H1 (cell line): ENCODE measurements around the gene RPS6KA6. TPM values are rescaled to one million over a fixed set of nuclear protein-coding genes. Genes with fewer than 3 reads are reported as not detected.

Source experiments
- CTCF ChIA-PET: fragments of 300-600 bp; sonication (Branson Sonifier 250); formaldehyde crosslinking; loops from one replicate; lab custom pipeline; 2021; ENCODE audit not compliant: partially characterized antibody; lab: Charles Lee
- POLR2A ChIA-PET: fragments of 300-600 bp; sonication (Branson Sonifier 250); formaldehyde crosslinking; loops from one replicate; lab custom pipeline; 2021; ENCODE audit warnings: inconsistent platforms; ENCODE audit not compliant: partially characterized antibody; lab: Charles Lee
- DNase-seq, 2 experiments: peaks; one replicate each; pipeline versions ENCODE4 v3.0.0 to v3.0.0-alpha.2; 2010 to 2022; ENCODE audit warnings: low spot score in 2 of 2, low read depth in 1 of 2, mixed read lengths in 1 of 2
- FAIRE-seq: peaks from 2 replicates; lab custom pipeline; 2011; peaks lifted over from hg19 to GRCh38; lab: Jason Lieb, UNC
- H2AFZ ChIP-seq: 2 replicates; pipeline ENCODE4 v1.8.1; 2012; ENCODE audit warnings: low read length, inconsistent platforms
- H2AK5ac ChIP-seq: 2 replicates; pipeline ENCODE4 v1.6.1; 2013; ENCODE audit warnings: low read depth, low read length
- H2BK120ac ChIP-seq: replicated peaks from 2 replicates; pipeline ENCODE3; 2013; ENCODE audit warnings: low read depth, low read length, inconsistent platforms
- H2BK12ac ChIP-seq: 2 replicates; pipeline ENCODE4 v1.6.1; 2013; ENCODE audit warnings: low read depth, low read length
- H2BK15ac ChIP-seq: 2 replicates; pipeline ENCODE4 v1.6.1; 2013; ENCODE audit warnings: low read length
- H2BK20ac ChIP-seq: 2 replicates; pipeline ENCODE4 v1.6.1; 2013; ENCODE audit warnings: low read length
- H2BK5ac ChIP-seq: 2 replicates; pipeline ENCODE4 v1.6.1; 2013; ENCODE audit warnings: low read depth, low read length
- H3K14ac ChIP-seq: 2 replicates; pipeline ENCODE4 v1.6.1; 2013; ENCODE audit warnings: inconsistent platforms; ENCODE audit not compliant: insufficient read length
- H3K18ac ChIP-seq: 2 replicates; pipeline ENCODE4 v1.6.1; 2013; ENCODE audit warnings: low read length; ENCODE audit errors: extremely low read depth
- H3K23ac ChIP-seq: 2 replicates; pipeline ENCODE4 v1.6.1; 2013; ENCODE audit warnings: inconsistent platforms; ENCODE audit not compliant: insufficient read length
- H3K23me2 ChIP-seq: 2 replicates; pipeline ENCODE4 v1.6.1; 2013; ENCODE audit warnings: low read depth, low read length
- H3K27ac ChIP-seq: 2 replicates; pipeline ENCODE4 v1.6.1; 2011; ENCODE audit warnings: low read depth, low read length, inconsistent platforms
- H3K27me3 ChIP-seq, 4 experiments: replicated peaks in 1 of 4; 1 replicate in 1 of 4; 2 replicates in 3 of 4; pipeline versions ENCODE4 v1.6.1 to v1.8.1; 2011 to 2013; ENCODE audit warnings: low read length in 3 of 4, mild to moderate bottlenecking in 3 of 4, inconsistent platforms in 2 of 4, mixed read lengths in 2 of 4, moderate library complexity in 1 of 4; ENCODE audit not compliant: control insufficient read depth in 3 of 4, insufficient read depth in 3 of 4; ENCODE audit errors: extremely low read depth in 1 of 4
- H3K36me3 ChIP-seq, 4 experiments: 2 replicates each; pipeline versions ENCODE4 v1.6.1 to v1.8.1; 2011 to 2013; ENCODE audit warnings: mild to moderate bottlenecking in 4 of 4, low read length in 3 of 4, moderate library complexity in 2 of 4, control low read depth in 1 of 4, inconsistent platforms in 1 of 4; ENCODE audit not compliant: insufficient read depth in 4 of 4, control insufficient read depth in 2 of 4
- H3K4ac ChIP-seq: replicated peaks from 2 replicates; pipeline ENCODE3; 2013; ENCODE audit warnings: low read length, low read depth, mixed read lengths, inconsistent platforms; ENCODE audit not compliant: insufficient read length
- H3K4me1 ChIP-seq, 4 experiments: replicated peaks in 1 of 4; 1 replicate in 1 of 4; 2 replicates in 3 of 4; pipeline versions ENCODE4 v1.6.1 to v1.8.1; 2011 to 2013; ENCODE audit warnings: low read length in 3 of 4, inconsistent platforms in 2 of 4, mixed read lengths in 1 of 4; ENCODE audit not compliant: insufficient read depth in 4 of 4, control insufficient read depth in 3 of 4
- H3K4me2 ChIP-seq, 2 experiments: 2 replicates each; pipeline versions ENCODE4 v1.6.1 to v1.8.1; 2011 to 2013; ENCODE audit warnings: low read depth in 2 of 2, low read length in 2 of 2, control low read depth in 1 of 2, inconsistent platforms in 1 of 2, mild to moderate bottlenecking in 1 of 2; ENCODE audit not compliant: insufficient read depth in 1 of 2
- H3K4me3 ChIP-seq, 4 experiments: fragments of 200-600, 300-600 bp in 1 of 4; sonication (generic), shearing (Covaris generic), sonication (Bioruptor Twin) in 1 of 4; 2 replicates each; pipeline versions ENCODE4 v1.5.1 to v1.8.1; 2011 to 2016; ENCODE audit warnings: low read length in 4 of 4, low read depth in 3 of 4, control low read depth in 2 of 4, inconsistent platforms in 2 of 4, mild to moderate bottlenecking in 2 of 4, mixed read lengths in 1 of 4, moderate library complexity in 1 of 4; ENCODE audit not compliant: insufficient read depth in 2 of 4; ENCODE audit errors: extremely low read depth in 1 of 4
- H3K56ac ChIP-seq: replicated peaks from 2 replicates; pipeline ENCODE3; 2013; ENCODE audit warnings: low read depth, mild to moderate bottlenecking, mixed read lengths, low read length, inconsistent platforms; ENCODE audit not compliant: insufficient read length
- H3K79me1 ChIP-seq: 2 replicates; pipeline ENCODE4 v1.6.1; 2013; ENCODE audit warnings: low read depth, low read length, control low read depth
- H3K79me2 ChIP-seq, 2 experiments: 2 replicates each; pipeline versions ENCODE4 v1.6.1 to v1.8.1; 2012 to 2013; ENCODE audit warnings: low read length in 2 of 2, mild to moderate bottlenecking in 2 of 2, inconsistent platforms in 1 of 2; ENCODE audit not compliant: insufficient read depth in 2 of 2, control insufficient read depth in 1 of 2
- H3K9ac ChIP-seq, 4 experiments: replicated peaks in 1 of 4; 1 replicate in 1 of 4; 2 replicates in 3 of 4; pipeline versions ENCODE4 v1.6.1 to v1.8.1; 2011 to 2013; ENCODE audit warnings: low read depth in 3 of 4, low read length in 3 of 4, control low read depth in 2 of 4, mild to moderate bottlenecking in 2 of 4, moderate library complexity in 2 of 4, inconsistent platforms in 1 of 4; ENCODE audit errors: extremely low read depth in 1 of 4
- H3K9me3 ChIP-seq, 2 experiments: 2 replicates each; pipeline versions ENCODE4 v1.6.1 to v1.8.1; 2012 to 2013; ENCODE audit warnings: mild to moderate bottlenecking in 2 of 2, moderate library complexity in 2 of 2, control low read depth in 1 of 2, inconsistent platforms in 1 of 2, low read depth in 1 of 2, low read length in 1 of 2, mixed read lengths in 1 of 2; ENCODE audit not compliant: insufficient read depth in 2 of 2
- H4K20me1 ChIP-seq, 2 experiments: replicated peaks in 1 of 2; 2 replicates each; pipeline versions ENCODE3 to v1.8.1; 2011 to 2013; ENCODE audit warnings: inconsistent platforms in 2 of 2, low read length in 2 of 2, mild to moderate bottlenecking in 1 of 2; ENCODE audit not compliant: insufficient read depth in 2 of 2, control insufficient read depth in 1 of 2
- H4K5ac ChIP-seq: 2 replicates; pipeline ENCODE4 v1.6.1; 2013; ENCODE audit warnings: low read length, low read depth, mixed read lengths, inconsistent platforms; ENCODE audit not compliant: insufficient read length
- H4K8ac ChIP-seq: 2 replicates; pipeline ENCODE4 v1.8.0; 2013; ENCODE audit warnings: mild to moderate bottlenecking, moderate library complexity, low read length, inconsistent platforms; ENCODE audit not compliant: insufficient read depth; ENCODE audit errors: extremely low read depth
- H4K91ac ChIP-seq: replicated peaks from 2 replicates; pipeline ENCODE3; 2013; ENCODE audit warnings: low read length, mixed read lengths, inconsistent platforms; ENCODE audit not compliant: insufficient read length
- BCL11A ChIP-seq, 2 experiments: IDR thresholded peaks; one replicate each; pipeline ENCODE4 v1.6.1; 2011; ENCODE audit warnings: low read depth in 2 of 2, low read length in 2 of 2, mild to moderate bottlenecking in 2 of 2
- CHD1 ChIP-seq: IDR thresholded peaks from 2 replicates; pipeline ENCODE4 v1.6.1; 2012; ENCODE audit warnings: low read depth, low read length, improper control_type of control experiment
- RAD21 ChIP-seq, 2 experiments: IDR thresholded peaks in 1 of 2; conservative IDR thresholded peaks in 1 of 2; 2 replicates each; pipeline ENCODE4 v1.6.1; 2011; ENCODE audit warnings: low read depth in 2 of 2, low read length in 2 of 2, improper control_type of control experiment in 1 of 2, inconsistent platforms in 1 of 2, mild to moderate bottlenecking in 1 of 2, moderate library complexity in 1 of 2
- RFX5 ChIP-seq: IDR thresholded peaks from 2 replicates; pipeline ENCODE4 v1.6.1; 2011; ENCODE audit warnings: low read depth, low read length, improper control_type of control experiment, borderline replicate concordance
- SIN3A ChIP-seq, 2 experiments: IDR thresholded peaks in 1 of 2; conservative IDR thresholded peaks in 1 of 2; 2 replicates each; pipeline ENCODE4 v1.6.1; 2011 to 2012; ENCODE audit warnings: low read length in 2 of 2, improper control_type of control experiment in 1 of 2, low read depth in 1 of 2, mild to moderate bottlenecking in 1 of 2
- SIRT6 ChIP-seq: IDR thresholded peaks from one replicate; pipeline ENCODE4 v1.7.1; 2012; ENCODE audit warnings: low read length, inconsistent platforms
- SIX5 ChIP-seq: IDR thresholded peaks from 2 replicates; pipeline ENCODE4 v1.6.1; 2011; ENCODE audit warnings: mild to moderate bottlenecking, low read depth, low read length
- SP4 ChIP-seq: IDR thresholded peaks from 2 replicates; pipeline ENCODE4 v1.6.1; 2012; ENCODE audit warnings: low read length, inconsistent platforms
- TBP ChIP-seq: IDR thresholded peaks from 2 replicates; pipeline ENCODE4 v1.6.1; 2011; ENCODE audit warnings: low read depth, low read length, improper control_type of control experiment
- TEAD4 ChIP-seq: IDR thresholded peaks from 2 replicates; pipeline ENCODE4 v1.6.1; 2012; ENCODE audit warnings: low read depth, low read length, inconsistent platforms, mixed read lengths
- polyA plus RNA-seq, 7 experiments: library from polyadenylated mRNA; depleted of rRNA in 3 of 7; stranded (reverse) in 5 of 7; unstranded in 2 of 7; fragments of >200 nt in 5 of 7; fragments of 200-250 nt in 2 of 7; gene quantifications; 1 replicate in 5 of 7; 2 replicates in 1 of 7; 4 replicates in 1 of 7; pipeline versions ENCODE4 v1.2.1 to v1.2.3, GENCODE V29; 2011 to 2013; ENCODE audit warnings: missing spikeins in 2 of 7, mixed read lengths in 2 of 7
- total RNA-seq: library from RNA; stranded (reverse); fragmentation: NEBNext Ultra II Directional; extraction: Animal tissue kit (Norgen Biotek cat#: 25700); gene quantifications from 2 replicates; pipeline ENCODE4 v1.2.1, GENCODE V29; 2021

The RPS6KA6 gene
- total and polyA plus RNA-seq, 2 of the 8 experiments (the other 6 are each of a cell fraction or from before 2014, with no cell fraction given): 3.5 to 14.6 TPM

GRCh38 chrX:84162401-84162800 is 25.6 kb downstream of the RPS6KA6 start:
- ChIA-PET POLR2A (no interaction called here), CTCF (no interaction called here)
- H4K8ac ChIP-seq: no peak overlapping the region
- no peak overlapping the region for H3K14ac ChIP-seq
- H2AFZ ChIP-seq: no peak overlapping the region
- no peak overlapping the region for H3K18ac ChIP-seq
- no peak overlapping the region for H3K56ac ChIP-seq
- H3K4ac ChIP-seq: no peak overlapping the region
- no peak overlapping the region for H2AK5ac ChIP-seq
- no peak overlapping the region for H2BK15ac ChIP-seq
- no peak overlapping the region for H3K23ac ChIP-seq
- no peak overlapping the region for H2BK5ac ChIP-seq
- H4K20me1 ChIP-seq: no peaks in the 10 kb centered on the region
- no peaks in the 10 kb centered on the region; a peak in 2 of 7 replicates for H3K4me1 ChIP-seq
- H4K5ac ChIP-seq: no peak overlapping the region
- H4K91ac ChIP-seq: no peak overlapping the region
- no peaks in the 10 kb centered on the region for H3K79me2 ChIP-seq
- DNase-seq (no peak), FAIRE-seq (no peak)
- H3K4me3 ChIP-seq: no peak overlapping the region
- no peaks in the 10 kb centered on the region for H3K23me2 ChIP-seq
- H2BK20ac ChIP-seq: no peak overlapping the region
- H2BK120ac ChIP-seq: no peak overlapping the region
- no peaks in the 10 kb centered on the region for H3K79me1 ChIP-seq
- no peak overlapping the region for H3K4me2 ChIP-seq
- H3K27ac ChIP-seq: no peak overlapping the region
- H2BK12ac ChIP-seq: no peak overlapping the region
- no peak overlapping the region for H3K9ac ChIP-seq
- H3K27me3 ChIP-seq: no peaks in the 10 kb centered on the region
- no peaks in the 10 kb centered on the region for H3K9me3 ChIP-seq
- H3K36me3 ChIP-seq: no peaks in the 10 kb centered on the region
- no peak for TF ChIP-seq RFX5
- no peak for TF ChIP-seq CHD1
- no peak for TF ChIP-seq RAD21 (IDR thresholded peaks at IDR 0.05 in 1 of 2, conservative IDR thresholded peaks at IDR 0.05 in 1 of 2; ENCODE audit: low read depth in 2 of 2, low read length in 2 of 2)
- TF ChIP-seq SIRT6: no peak
- TF ChIP-seq SIX5: no peak
- no peak for TF ChIP-seq TEAD4
- no peak for TF ChIP-seq TBP
- no peak for TF ChIP-seq SP4
- TF ChIP-seq BCL11A (IDR thresholded peaks at IDR 0.05; ENCODE audit: low read depth in 2 of 2, low read length in 2 of 2): no peak
- no peak for TF ChIP-seq SIN3A (conservative IDR thresholded peaks at IDR 0.05 in 1 of 2, IDR thresholded peaks at IDR 0.05 in 1 of 2; ENCODE audit: low read depth in 1 of 2, low read length in 2 of 2)
